Transverse colon (tissue), 4 donors: ENCODE measurements around the gene ZBTB18.

Source experiments
- EP300 ChIP-seq: sonication (generic); formaldehyde crosslinking; IDR thresholded peaks from one replicate; pipeline ENCODE4 v1.6.1; 2017; ENCODE audit warnings: antibody characterized with exemption, low read depth
- POLR2A ChIP-seq: fragments of 450-650 bp; IDR thresholded peaks from one replicate; pipeline ENCODE4 v1.6.1; 2016; ENCODE audit warnings: antibody characterized with exemption, mild to moderate bottlenecking, moderate library complexity
- POLR2AphosphoS5 ChIP-seq, 3 donors: sonication (generic); formaldehyde crosslinking; IDR thresholded peaks; one replicate each; pipeline ENCODE4 v1.6.1; 2016; ENCODE audit warnings: antibody characterized with exemption in 3 of 3
- TF ChIP-seq, protein P1 (sequence below), 5 experiments: fragments of 200-600 bp in 3 of 5; fragments of 450-650 bp in 2 of 5; sonication (generic) in 3 of 5; IDR thresholded peaks; 1 replicate in 2 of 5; 2 replicates in 3 of 5; pipeline ENCODE4 v1.5.1; 2016 to 2017; ENCODE audit warnings: antibody characterized with exemption in 5 of 5, inconsistent platforms in 3 of 5, mild to moderate bottlenecking in 2 of 5, moderate library complexity in 1 of 5

DNA sequence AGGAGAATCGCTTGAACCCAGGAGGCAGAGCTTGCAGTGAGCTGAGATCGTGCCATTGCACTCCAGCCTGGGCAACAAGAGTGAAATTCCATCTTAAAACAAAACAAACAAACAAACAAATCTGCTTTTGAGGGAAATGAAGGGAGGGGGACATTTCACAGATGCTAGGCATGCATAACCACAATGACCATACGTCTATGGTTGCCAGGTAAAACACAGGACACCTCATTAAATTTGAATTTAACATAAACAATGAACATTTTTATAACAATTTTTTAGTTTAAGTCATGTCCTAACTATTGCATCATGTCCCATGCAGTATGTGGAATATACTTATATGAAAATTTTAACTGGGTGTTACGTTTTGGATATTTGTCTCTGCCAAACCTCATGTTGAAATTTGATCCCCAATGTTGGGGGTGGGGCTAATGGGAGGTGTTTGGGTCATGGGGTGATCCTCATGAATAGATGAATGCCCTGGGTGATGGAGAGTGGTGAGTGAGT lies 31.0 kb upstream of the ZBTB18 start:
- no peak for TF ChIP-seq POLR2A
- TF ChIP-seq, protein P1, sequence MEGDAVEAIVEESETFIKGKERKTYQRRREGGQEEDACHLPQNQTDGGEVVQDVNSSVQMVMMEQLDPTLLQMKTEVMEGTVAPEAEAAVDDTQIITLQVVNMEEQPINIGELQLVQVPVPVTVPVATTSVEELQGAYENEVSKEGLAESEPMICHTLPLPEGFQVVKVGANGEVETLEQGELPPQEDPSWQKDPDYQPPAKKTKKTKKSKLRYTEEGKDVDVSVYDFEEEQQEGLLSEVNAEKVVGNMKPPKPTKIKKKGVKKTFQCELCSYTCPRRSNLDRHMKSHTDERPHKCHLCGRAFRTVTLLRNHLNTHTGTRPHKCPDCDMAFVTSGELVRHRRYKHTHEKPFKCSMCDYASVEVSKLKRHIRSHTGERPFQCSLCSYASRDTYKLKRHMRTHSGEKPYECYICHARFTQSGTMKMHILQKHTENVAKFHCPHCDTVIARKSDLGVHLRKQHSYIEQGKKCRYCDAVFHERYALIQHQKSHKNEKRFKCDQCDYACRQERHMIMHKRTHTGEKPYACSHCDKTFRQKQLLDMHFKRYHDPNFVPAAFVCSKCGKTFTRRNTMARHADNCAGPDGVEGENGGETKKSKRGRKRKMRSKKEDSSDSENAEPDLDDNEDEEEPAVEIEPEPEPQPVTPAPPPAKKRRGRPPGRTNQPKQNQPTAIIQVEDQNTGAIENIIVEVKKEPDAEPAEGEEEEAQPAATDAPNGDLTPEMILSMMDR (IDR thresholded peaks at IDR 0.05) = no peak
- no peak for TF ChIP-seq EP300
- no peak for TF ChIP-seq POLR2AphosphoS5 (IDR thresholded peaks at IDR 0.05)
